Fibroblast of lung (primary cell): ENCODE results near the gene DNAJB11. TPM values are rescaled to one million over a fixed set of nuclear protein-coding genes. Genes with fewer than 3 reads are reported as not detected.

Source experiments
- DNase-seq, 2 donors: peaks; one replicate each; pipeline versions ENCODE4 v3.0.0 to v3.0.0-alpha.2; 2010; ENCODE audit warnings: low read depth in 2 of 2
- H2AFZ ChIP-seq: 2 replicates; pipeline ENCODE4 v1.5.1; 2012; ENCODE audit warnings: low read length, control low read depth, inconsistent platforms
- H3K27ac ChIP-seq: 2 replicates; pipeline ENCODE4 v1.5.1; 2011; ENCODE audit warnings: low read length, control low read depth; ENCODE audit not compliant: insufficient read depth
- H3K27me3 ChIP-seq: 2 replicates; pipeline ENCODE4 v1.5.1; 2011; ENCODE audit warnings: mild to moderate bottlenecking, low read length; ENCODE audit not compliant: control insufficient read depth, insufficient read depth
- H3K36me3 ChIP-seq: 2 replicates; pipeline ENCODE4 v1.5.1; 2011; ENCODE audit warnings: low read length; ENCODE audit not compliant: control insufficient read depth, insufficient read depth
- H3K4me1 ChIP-seq: 2 replicates; pipeline ENCODE4 v1.5.1; 2011; ENCODE audit warnings: low read length; ENCODE audit not compliant: control insufficient read depth, insufficient read depth; ENCODE audit errors: extremely low read depth
- H3K4me2 ChIP-seq: 2 replicates; pipeline ENCODE4 v1.5.1; 2011; ENCODE audit warnings: low read length, control low read depth; ENCODE audit not compliant: insufficient read depth; ENCODE audit errors: extremely low read depth
- H3K4me3 ChIP-seq, 4 experiments: fragments of 200-600 bp in 1 of 4; sonication (generic) in 1 of 4; replicated peaks in 1 of 4; 2 replicates each; pipeline ENCODE4 v1.5.1; 2011 to 2016; ENCODE audit warnings: low read length in 4 of 4, low read depth in 3 of 4, mild to moderate bottlenecking in 3 of 4, control low read depth in 2 of 4, inconsistent platforms in 1 of 4, mixed read lengths in 1 of 4; ENCODE audit not compliant: insufficient read depth in 1 of 4; ENCODE audit errors: control extremely low read depth in 1 of 4
- H3K79me2 ChIP-seq: 2 replicates; pipeline ENCODE4 v1.5.1; 2012; ENCODE audit warnings: mild to moderate bottlenecking, low read length, inconsistent platforms; ENCODE audit not compliant: control insufficient read depth, insufficient read depth
- H3K9ac ChIP-seq: 2 replicates; pipeline ENCODE4 v1.5.1; 2011; ENCODE audit warnings: mild to moderate bottlenecking, low read length, control low read depth; ENCODE audit not compliant: insufficient read depth
- H3K9me3 ChIP-seq: 2 replicates; pipeline ENCODE4 v1.5.1; 2012; ENCODE audit warnings: low read depth, low read length; ENCODE audit not compliant: control insufficient read depth, insufficient read depth
- H4K20me1 ChIP-seq: 2 replicates; pipeline ENCODE4 v1.5.1; 2011; ENCODE audit warnings: low read length; ENCODE audit not compliant: control insufficient read depth, insufficient read depth; ENCODE audit errors: extremely low read depth
- CTCF ChIP-seq, 2 donors: IDR thresholded peaks in 1 of 2; conservative IDR thresholded peaks in 1 of 2; 1 replicate in 1 of 2; 2 replicates in 1 of 2; pipeline ENCODE4 v1.5.1; 2011 to 2012; ENCODE audit warnings: low read length in 2 of 2, control low read depth in 1 of 2, inconsistent platforms in 1 of 2, low read depth in 1 of 2, mild to moderate bottlenecking in 1 of 2
- EZH2 ChIP-seq: IDR thresholded peaks from 2 replicates; pipeline ENCODE4 v1.5.1; 2012; ENCODE audit warnings: low read length, control low read depth, mild to moderate bottlenecking; ENCODE audit errors: missing control alignments
- polyA plus RNA-seq, 2 donors: library from polyadenylated mRNA; depleted of rRNA in 1 of 2; stranded (reverse) in 1 of 2; unstranded in 1 of 2; fragments of >200 nt; gene quantifications; 2 replicates each; pipeline ENCODE4 v1.2.1, GENCODE V29; 2011 to 2012; ENCODE audit warnings: missing spikeins in 1 of 2
- total RNA-seq: library from RNA; depleted of rRNA; stranded (reverse); fragments of >200 nt; gene quantifications from 2 replicates; pipeline ENCODE4 v1.2.1, GENCODE V29; 2014

Gene DNAJB11
- total and polyA plus RNA-seq, 2 donors (not counting 1 experiment from before 2014, with no cell fraction given) = 37.5 to 59.1 TPM

- no peak for DNase-seq
- H3K9me3 ChIP-seq = no peaks in the 10 kb centered on the region
- H3K4me1 ChIP-seq = no peaks in the 10 kb centered on the region
- no peaks in the 10 kb centered on the region for H3K36me3 ChIP-seq
- H3K9ac ChIP-seq = no peak overlapping the region
- H3K79me2 ChIP-seq = no peaks in the 10 kb centered on the region
- H3K4me3 ChIP-seq = no peak overlapping the region
- no peaks in the 10 kb centered on the region for H4K20me1 ChIP-seq
- H3K27ac ChIP-seq = no peak overlapping the region
- peaks cover 9% of the 10 kb centered on the region for H3K27me3 ChIP-seq
- no peak overlapping the region for H2AFZ ChIP-seq
- TF ChIP-seq CTCF (conservative IDR thresholded peaks at IDR 0.05 in 1 of 2, IDR thresholded peaks at IDR 0.05 in 1 of 2; ENCODE audit: low read depth in 1 of 2, low read length in 2 of 2) (no peak), EZH2 (no peak)
- no peak overlapping the region for H3K4me2 ChIP-seq
Measured at GRCh38 chr3:186616299-186616617, 45.7 kb downstream of the DNAJB11 start.

GRCh38 chr3:186617036-186617946, 46.8 kb downstream of the DNAJB11 start:
- H3K27me3 ChIP-seq = peaks cover 9% of the 10 kb centered on the region
- peak overlapping the region in 2 of 4 experiments; percentile 13 to 44 for H3K4me3 ChIP-seq
- H3K4me1 ChIP-seq = no peaks in the 10 kb centered on the region
- H3K36me3 ChIP-seq = no peaks in the 10 kb centered on the region
- no peak overlapping the region for H3K9ac ChIP-seq
- peak overlapping the region; percentile 6 for H2AFZ ChIP-seq
- peak; percentile 93 to 95 for DNase-seq
- H4K20me1 ChIP-seq = no peaks in the 10 kb centered on the region
- no peak overlapping the region for H3K27ac ChIP-seq
- no peaks in the 10 kb centered on the region for H3K79me2 ChIP-seq
- peak; percentile 83 to 94 for TF ChIP-seq CTCF (conservative IDR thresholded peaks at IDR 0.05 in 1 of 2, IDR thresholded peaks at IDR 0.05 in 1 of 2; ENCODE audit: low read depth in 1 of 2, low read length in 2 of 2)
- TF ChIP-seq EZH2 = peak; percentile 29
- H3K9me3 ChIP-seq = no peaks in the 10 kb centered on the region
- peak overlapping the region; percentile 67 for H3K4me2 ChIP-seq

- no peak overlapping the region for H3K27ac ChIP-seq
- no peaks in the 10 kb centered on the region for H3K9me3 ChIP-seq
- H2AFZ ChIP-seq = no peak overlapping the region
- TF ChIP-seq CTCF (conservative IDR thresholded peaks at IDR 0.05 in 1 of 2, IDR thresholded peaks at IDR 0.05 in 1 of 2; ENCODE audit: low read depth in 1 of 2, low read length in 2 of 2) = no peak
- no peak for TF ChIP-seq EZH2
- H3K4me1 ChIP-seq = no peaks in the 10 kb centered on the region
- no peaks in the 10 kb centered on the region for H4K20me1 ChIP-seq
- H3K4me3 ChIP-seq = no peak overlapping the region
- no peak for DNase-seq
- no peaks in the 10 kb centered on the region for H3K79me2 ChIP-seq
- no peaks in the 10 kb centered on the region for H3K36me3 ChIP-seq
- peaks cover 5% of the 10 kb centered on the region for H3K27me3 ChIP-seq
- no peak overlapping the region for H3K4me2 ChIP-seq
- no peak overlapping the region for H3K9ac ChIP-seq
Measured at GRCh38 chr3:186618318-186618938, 47.9 kb downstream of the DNAJB11 start.
